ENCODE data around the gene RAB7A. TPM values are rescaled to one million over a fixed set of nuclear protein-coding genes. Genes with fewer than 3 reads are reported as not detected.

RAB7A gene
- total and polyA plus RNA-seq, 2 experiments from 2014 or later = 89.8 to 156 TPM

GRCh38 chr3:128814060-128814459 is 88.1 kb downstream of the RAB7A start:
- H3K9me2 ChIP-seq (ENCODE audit: insufficient read depth) = no peaks in the 10 kb centered on the region
- no peaks in the 10 kb centered on the region for H3K4me1 Mint-ChIP-seq
- TF ChIP-seq ETS1 (IDR thresholded peaks at IDR 0.05) (no peak), POLR2AphosphoS5 (IDR thresholded peaks at IDR 0.05; ENCODE audit: low read depth) (no peak), ZNF331 (CRISPR knock-in tag; IDR thresholded peaks at IDR 0.05; ENCODE audit: low read depth) (no peak), CREB1 (CRISPR knock-in tag; IDR thresholded peaks at IDR 0.05; ENCODE audit: low read depth) (no peak), ZNF462 (CRISPR knock-in tag; IDR thresholded peaks at IDR 0.05) (no peak), NANOG (IDR thresholded peaks at IDR 0.05; ENCODE audit: borderline replicate concordance) (no peak), JUNB (IDR thresholded peaks at IDR 0.05; ENCODE audit: unreplicated experiment) (no peak), STAT1 (IDR thresholded peaks at IDR 0.05; ENCODE audit: unreplicated experiment) (no peak), CTCF (conservative IDR thresholded peaks at IDR 0.05; ENCODE audit: low read depth in 2 of 2) (no peak), EZH2 (IDR thresholded peaks at IDR 0.05; ENCODE audit: low read depth, unreplicated experiment) (no peak)
- DNase-seq (ENCODE audit: low spot score) (no peak), ATAC-seq (no peak)
- no peak overlapping the region for H3K4me3 ChIP-seq
- peaks cover 22% of the 10 kb centered on the region; the same call in 1 of the 2 replicates for H3K36me3 ChIP-seq (ENCODE audit: insufficient read depth)
- no peaks in the 10 kb centered on the region for H3K27me3 ChIP-seq (ENCODE audit: insufficient read depth)
- H3K27me3 Mint-ChIP-seq (ENCODE audit: insufficient read depth, low read depth, poor library complexity) = no peaks in the 10 kb centered on the region
- no peak overlapping the region for H3K4me2 ChIP-seq
- no peaks in the 10 kb centered on the region for H3K4me1 ChIP-seq (ENCODE audit: insufficient read depth)
- H2AFZ ChIP-seq = no peak overlapping the region
- H4K20me1 ChIP-seq (replicated peaks; ENCODE audit: insufficient read depth) = peaks cover under 1% of the 10 kb centered on the region
- no peak overlapping the region for H3K27ac ChIP-seq (ENCODE audit: low read depth)
- H3F3A ChIP-seq (replicated peaks; ENCODE audit: low read depth) = no peaks in the 10 kb centered on the region
- H3K36me3 Mint-ChIP-seq (ENCODE audit: low read depth) = peaks cover 79% of the 10 kb centered on the region
- H3K27ac Mint-ChIP-seq = no peak overlapping the region
- no peak overlapping the region for H3K4me3 Mint-ChIP-seq
- no peaks in the 10 kb centered on the region for H3K9me3 Mint-ChIP-seq
- H3K79me2 ChIP-seq (replicated peaks; ENCODE audit: insufficient read depth) = no peaks in the 10 kb centered on the region
